GM12873 (cell line): Measurements from ENCODE around the gene BCL11B.

Experiments
- TF ChIP-seq, protein P1 (sequence below): IDR thresholded peaks from 2 replicates; pipeline ENCODE4 v1.5.1; 2012; ENCODE audit warnings: low read depth, mild to moderate bottlenecking, moderate library complexity, low read length, control low read depth; ENCODE audit not compliant: insufficient read depth; ENCODE audit errors: missing control alignments

The BCL11B gene

DNA sequence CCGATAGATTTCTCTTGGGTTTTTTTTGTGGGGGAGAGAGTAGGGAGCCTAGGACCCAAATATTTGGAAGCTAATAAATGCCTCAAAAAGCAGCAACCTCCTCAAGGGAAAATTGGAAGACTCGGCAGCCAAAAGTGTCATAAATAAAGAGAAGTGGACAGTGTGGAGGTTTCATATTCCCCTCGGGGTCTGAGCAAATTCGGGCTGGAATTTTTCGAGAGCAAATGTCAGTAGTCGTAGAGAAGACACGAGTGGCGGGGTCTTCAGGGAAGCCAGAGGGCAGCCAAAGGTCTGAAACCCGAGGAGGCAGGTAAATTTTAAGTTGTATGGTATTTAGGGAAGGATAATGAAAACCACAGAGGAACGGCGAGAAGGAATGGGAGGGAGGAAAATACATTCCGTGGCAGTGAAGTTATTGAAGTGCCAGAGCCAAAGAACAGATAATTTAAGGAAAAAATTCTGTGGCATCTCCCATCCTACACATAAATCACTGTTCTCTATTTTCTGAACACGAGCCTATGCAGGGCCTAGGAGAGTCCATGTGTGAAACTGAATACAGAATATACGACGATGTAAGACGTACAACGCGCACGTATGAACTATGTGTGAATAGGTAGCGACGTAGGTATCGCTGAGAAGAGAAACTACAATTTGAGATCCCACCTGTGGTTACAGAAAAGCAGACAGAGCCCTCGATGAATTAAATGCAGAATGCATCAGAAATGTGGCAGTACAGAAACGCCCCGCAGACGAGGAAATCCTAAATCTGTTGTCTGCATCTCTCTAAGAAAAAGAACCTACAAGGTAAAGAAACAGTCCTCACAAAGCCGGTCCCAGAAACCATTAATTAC is 12.9 kb downstream of the BCL11B start:
- TF ChIP-seq, protein P1, sequence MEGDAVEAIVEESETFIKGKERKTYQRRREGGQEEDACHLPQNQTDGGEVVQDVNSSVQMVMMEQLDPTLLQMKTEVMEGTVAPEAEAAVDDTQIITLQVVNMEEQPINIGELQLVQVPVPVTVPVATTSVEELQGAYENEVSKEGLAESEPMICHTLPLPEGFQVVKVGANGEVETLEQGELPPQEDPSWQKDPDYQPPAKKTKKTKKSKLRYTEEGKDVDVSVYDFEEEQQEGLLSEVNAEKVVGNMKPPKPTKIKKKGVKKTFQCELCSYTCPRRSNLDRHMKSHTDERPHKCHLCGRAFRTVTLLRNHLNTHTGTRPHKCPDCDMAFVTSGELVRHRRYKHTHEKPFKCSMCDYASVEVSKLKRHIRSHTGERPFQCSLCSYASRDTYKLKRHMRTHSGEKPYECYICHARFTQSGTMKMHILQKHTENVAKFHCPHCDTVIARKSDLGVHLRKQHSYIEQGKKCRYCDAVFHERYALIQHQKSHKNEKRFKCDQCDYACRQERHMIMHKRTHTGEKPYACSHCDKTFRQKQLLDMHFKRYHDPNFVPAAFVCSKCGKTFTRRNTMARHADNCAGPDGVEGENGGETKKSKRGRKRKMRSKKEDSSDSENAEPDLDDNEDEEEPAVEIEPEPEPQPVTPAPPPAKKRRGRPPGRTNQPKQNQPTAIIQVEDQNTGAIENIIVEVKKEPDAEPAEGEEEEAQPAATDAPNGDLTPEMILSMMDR = no peak

DNA sequence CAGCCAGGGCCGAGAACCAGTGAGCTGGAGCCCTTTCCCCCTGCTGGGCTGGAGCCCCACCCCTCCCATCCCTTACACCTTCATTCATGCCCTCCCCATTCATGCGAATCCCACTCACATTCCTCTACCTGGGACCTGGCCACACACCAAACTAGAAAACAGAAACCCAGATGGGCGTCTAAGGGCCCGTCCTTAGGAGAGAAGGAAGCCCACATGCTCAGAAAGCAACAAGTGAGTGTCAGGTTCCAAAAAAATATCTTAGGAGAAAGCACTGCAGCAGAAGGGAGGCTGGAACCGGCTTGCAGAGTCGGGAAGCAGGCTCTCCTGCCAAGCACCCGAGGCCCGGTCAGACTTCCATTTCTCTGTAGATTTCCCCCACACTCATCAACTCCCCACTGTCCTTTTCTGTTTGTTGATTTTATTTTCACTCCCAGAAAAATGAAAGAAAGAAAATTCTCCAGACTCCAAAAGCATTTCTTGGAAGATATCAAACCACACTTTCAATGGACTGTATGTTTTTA is 13.6 kb downstream of the BCL11B start:
- TF ChIP-seq, protein P1 = no peak

DNA sequence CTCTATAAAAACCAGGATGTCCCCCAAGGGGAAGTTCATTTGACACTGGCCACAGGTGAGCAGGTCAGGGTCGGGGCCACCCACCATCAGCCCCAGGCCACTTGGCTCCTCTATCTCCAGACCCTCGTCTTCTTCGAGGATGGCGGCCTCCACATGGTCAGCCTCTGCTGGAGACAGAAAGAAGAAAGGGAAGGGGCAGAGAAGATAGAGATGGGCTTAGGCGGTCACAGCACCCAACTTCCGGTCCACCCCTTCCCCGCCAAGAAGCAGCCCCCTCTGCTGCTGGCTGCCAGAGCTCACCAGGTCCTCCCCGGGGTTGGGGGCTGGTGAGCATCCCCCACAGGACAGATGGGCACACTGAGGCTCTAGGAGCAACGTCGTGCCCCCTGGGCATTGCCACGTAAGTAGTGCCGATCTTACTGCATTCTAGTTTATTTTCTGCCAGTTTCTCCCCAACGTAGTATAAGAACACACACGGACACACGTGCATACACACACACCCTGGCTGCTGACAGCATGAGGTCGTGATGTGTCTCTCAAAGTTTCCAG is 14.2 kb downstream of the BCL11B start:
- TF ChIP-seq, protein P1 = no peak

DNA sequence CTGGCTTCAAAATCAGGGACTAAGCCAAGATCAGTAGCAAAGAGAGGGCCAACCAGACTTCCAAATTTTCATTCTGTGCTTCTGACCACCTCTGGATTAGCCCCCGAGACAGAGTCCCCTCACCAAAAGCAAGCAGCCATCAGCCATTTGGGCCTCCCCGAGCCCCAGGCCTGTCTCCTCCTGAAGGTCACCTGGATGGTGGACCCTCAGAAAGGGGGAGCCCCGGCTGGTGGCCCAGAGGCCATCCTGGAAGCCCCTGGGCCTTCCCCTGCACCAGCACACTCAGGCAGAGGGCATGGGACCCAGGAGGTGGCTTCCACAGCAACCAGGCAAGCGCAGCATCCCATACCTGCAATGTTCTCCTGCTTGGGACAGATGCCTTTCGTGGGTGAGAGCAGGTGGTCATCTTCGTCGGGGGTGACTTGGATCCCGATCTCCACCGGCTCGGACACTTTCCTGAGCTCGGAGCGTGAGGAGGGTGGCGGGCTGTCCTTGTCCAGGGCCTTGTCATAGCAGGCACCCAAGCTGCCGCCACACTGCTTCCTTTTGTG is 14.8 kb downstream of the BCL11B start:
- TF ChIP-seq, protein P1 = no peak

DNA sequence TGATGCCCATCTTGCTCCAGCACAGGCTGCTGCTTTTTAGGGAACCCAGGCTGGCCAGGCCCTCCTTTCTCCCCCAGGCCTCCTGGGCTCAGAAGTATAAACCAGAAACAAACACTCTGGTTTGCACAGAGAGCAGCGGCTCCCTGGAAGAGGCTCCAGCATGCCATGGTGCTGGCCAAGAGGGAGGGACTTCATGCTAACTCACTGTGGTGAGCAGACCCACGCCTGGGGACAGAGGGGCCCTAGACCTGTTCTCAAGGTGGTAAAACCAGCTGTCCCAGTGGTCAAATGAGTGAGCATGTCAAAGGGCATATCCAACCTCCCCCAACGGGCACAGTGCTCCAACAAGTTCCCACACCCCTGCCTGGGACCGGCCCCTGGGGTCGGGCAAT is 15.5 kb downstream of the BCL11B start:
- TF ChIP-seq, protein P1 = no peak

DNA sequence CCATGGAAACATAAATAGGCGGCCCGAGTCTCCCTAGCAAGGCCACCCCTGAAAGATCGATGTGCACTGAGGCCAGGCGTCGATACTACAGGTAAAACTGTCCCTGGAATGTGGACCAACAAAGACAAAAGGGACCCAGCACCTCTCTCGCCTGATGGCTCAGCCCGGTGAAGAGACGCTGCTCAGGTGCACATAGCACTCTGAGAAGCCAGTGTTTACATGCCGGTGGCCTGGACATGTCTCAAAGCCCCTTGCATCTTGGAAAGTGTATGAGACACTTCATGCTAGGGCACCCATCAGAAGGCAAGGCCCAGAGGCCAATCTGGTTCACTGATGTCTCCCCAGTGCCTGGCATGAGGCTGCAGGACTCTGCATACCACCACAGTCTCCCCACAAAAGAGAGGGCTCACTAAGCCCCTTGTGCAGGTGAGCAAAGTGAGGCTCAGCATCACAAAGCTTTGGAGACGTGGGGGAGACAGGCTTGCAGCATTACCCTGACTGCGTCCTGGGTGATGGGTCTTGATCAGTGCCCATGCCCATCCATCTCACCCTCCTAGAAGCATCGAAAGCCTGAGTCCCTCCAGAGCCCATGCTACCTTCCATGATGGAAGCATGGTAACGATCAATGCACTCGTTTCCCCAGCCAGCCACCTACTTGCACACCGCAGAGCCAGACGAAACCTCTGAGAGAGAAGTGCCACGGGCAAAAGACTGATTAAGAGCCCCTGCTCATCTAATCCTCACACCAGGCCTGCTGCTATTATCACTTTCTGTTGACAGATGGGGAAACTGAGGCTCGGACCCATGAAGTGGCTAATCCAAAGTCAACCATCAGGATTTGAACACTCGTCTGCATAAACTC is 16.1 kb downstream of the BCL11B start:
- TF ChIP-seq, protein P1 = no peak
